Measurements from ENCODE around the gene TTC24. TPM values are rescaled to one million over a fixed set of nuclear protein-coding genes. Genes with fewer than 3 reads are reported as not detected.

The TTC24 gene
- not detected in 2 replicates for total RNA-seq

- H3K36me3 ChIP-seq (ENCODE audit: insufficient read depth, low read length), result no peaks in the 10 kb centered on the region
- H3K79me2 ChIP-seq (ENCODE audit: insufficient read depth, low read length), result no peaks in the 10 kb centered on the region
- H3K27ac ChIP-seq (ENCODE audit: low read depth, low read length), result no peak within 1 kb of the TSS
- DNase-seq (ENCODE audit: insufficient read length, low spot score, missing footprints), result no peak
- H3K4me3 ChIP-seq (ENCODE audit: insufficient read depth, low read length), result no peak within 1 kb of the TSS
- H4K20me1 ChIP-seq (ENCODE audit: insufficient read depth, low read length), result no peaks in the 10 kb centered on the region
- H3K4me2 ChIP-seq (ENCODE audit: insufficient read depth, low read length), result no peak within 1 kb of the TSS
- no peaks in the 10 kb centered on the region for H3K9me3 ChIP-seq (ENCODE audit: low read depth, low read length)
- H3K27me3 ChIP-seq (ENCODE audit: insufficient read depth, low read length), result peaks cover 12% of the 10 kb centered on the region
- no peaks in the 10 kb centered on the region for H3K4me1 ChIP-seq (ENCODE audit: insufficient read depth, low read length)
- no peak within 1 kb of the TSS for H2AFZ ChIP-seq (ENCODE audit: low read length)
- no peak for TF ChIP-seq CTCF (IDR thresholded peaks at IDR 0.05; ENCODE audit: extremely low read depth, low read depth, low read length)
Measured at GRCh38 chr1:156579472-156579871, at the start of gene TTC24. TTC24 (plus strand) TSS chr1:156579723; CDS start chr1:156581365, 1,642 bp downstream.

GRCh38 chr1:156530006-156530405 lies 49.5 kb upstream of the TTC24 start:
- no peaks in the 10 kb centered on the region for H4K20me1 ChIP-seq (ENCODE audit: insufficient read depth, low read length)
- H3K9me3 ChIP-seq (ENCODE audit: low read depth, low read length), result no peaks in the 10 kb centered on the region
- DNase-seq (ENCODE audit: insufficient read length, low spot score, missing footprints), result no peak
- no peak for TF ChIP-seq CTCF (IDR thresholded peaks at IDR 0.05; ENCODE audit: extremely low read depth, low read depth, low read length)
- no peak overlapping the region for H3K4me3 ChIP-seq (ENCODE audit: insufficient read depth, low read length)
- H3K36me3 ChIP-seq (ENCODE audit: insufficient read depth, low read length), result peaks cover 62% of the 10 kb centered on the region
- no peak overlapping the region for H3K4me2 ChIP-seq (ENCODE audit: insufficient read depth, low read length)
- no peaks in the 10 kb centered on the region for H3K27me3 ChIP-seq (ENCODE audit: insufficient read depth, low read length)
- no peaks in the 10 kb centered on the region for H3K79me2 ChIP-seq (ENCODE audit: insufficient read depth, low read length)
- no peaks in the 10 kb centered on the region for H3K4me1 ChIP-seq (ENCODE audit: insufficient read depth, low read length)
- H3K27ac ChIP-seq (ENCODE audit: low read depth, low read length), result no peak overlapping the region
- no peak overlapping the region for H2AFZ ChIP-seq (ENCODE audit: low read length)

GRCh38 chr1:156532374-156532773 lies 47.1 kb upstream of the TTC24 start:
- Histone ChIP-seq H3K27me3 (ENCODE audit: insufficient read depth, low read length) (no peaks in the 10 kb centered on the region), H3K36me3 (ENCODE audit: insufficient read depth, low read length) (peaks cover 65% of the 10 kb centered on the region), H3K27ac (ENCODE audit: low read depth, low read length) (no peak overlapping the region), H3K4me1 (ENCODE audit: insufficient read depth, low read length) (no peaks in the 10 kb centered on the region), H3K4me3 (ENCODE audit: insufficient read depth, low read length) (no peak overlapping the region), H3K79me2 (ENCODE audit: insufficient read depth, low read length) (no peaks in the 10 kb centered on the region), H4K20me1 (ENCODE audit: insufficient read depth, low read length) (no peaks in the 10 kb centered on the region), H3K9me3 (ENCODE audit: low read depth, low read length) (no peaks in the 10 kb centered on the region), H3K4me2 (ENCODE audit: insufficient read depth, low read length) (no peak overlapping the region), H2AFZ (ENCODE audit: low read length) (no peak overlapping the region)
- TF ChIP-seq CTCF (IDR thresholded peaks at IDR 0.05; ENCODE audit: extremely low read depth, low read depth, low read length), result no peak
- no peak for DNase-seq (ENCODE audit: insufficient read length, low spot score, missing footprints)

- Histone ChIP-seq H3K9me3 (ENCODE audit: low read depth, low read length) (no peaks in the 10 kb centered on the region), H3K27me3 (ENCODE audit: insufficient read depth, low read length) (no peaks in the 10 kb centered on the region), H3K36me3 (ENCODE audit: insufficient read depth, low read length) (peaks cover 55% of the 10 kb centered on the region), H3K4me2 (ENCODE audit: insufficient read depth, low read length) (no peak overlapping the region), H3K4me3 (ENCODE audit: insufficient read depth, low read length) (no peak overlapping the region), H4K20me1 (ENCODE audit: insufficient read depth, low read length) (no peaks in the 10 kb centered on the region), H3K27ac (ENCODE audit: low read depth, low read length) (no peak overlapping the region), H3K4me1 (ENCODE audit: insufficient read depth, low read length) (no peaks in the 10 kb centered on the region), H3K79me2 (ENCODE audit: insufficient read depth, low read length) (no peaks in the 10 kb centered on the region), H2AFZ (ENCODE audit: low read length) (no peak overlapping the region)
- no peak for DNase-seq (ENCODE audit: insufficient read length, low spot score, missing footprints)
- TF ChIP-seq CTCF (IDR thresholded peaks at IDR 0.05; ENCODE audit: extremely low read depth, low read depth, low read length), result no peak
Measured at GRCh38 chr1:156533568-156534220, 45.8 kb upstream of the TTC24 start.

Measured in osteoblast (primary cell).